H1 (cell line): ENCODE measurements around the gene ELOVL3. TPM values are rescaled to one million over a fixed set of nuclear protein-coding genes. Genes with fewer than 3 reads are reported as not detected.
A peak's percentile ranks its signal among the peaks of the same experiment; 100 is the strongest.

Experiments
- BCL11A ChIP-seq, 2 experiments: IDR thresholded peaks; one replicate each; pipeline ENCODE4 v1.6.1; 2011; ENCODE audit warnings: low read depth in 2 of 2, low read length in 2 of 2, mild to moderate bottlenecking in 2 of 2
- BRCA1 ChIP-seq: IDR thresholded peaks from 2 replicates; pipeline ENCODE4 v1.6.1; 2012; ENCODE audit warnings: low read depth, low read length, improper control_type of control experiment
- CTBP2 ChIP-seq: IDR thresholded peaks from 2 replicates; pipeline ENCODE4 v1.7.0; 2011; ENCODE audit warnings: borderline replicate concordance, mild to moderate bottlenecking, moderate library complexity, mixed read lengths, low read length; ENCODE audit not compliant: insufficient read depth, insufficient read length
- KDM4A ChIP-seq: IDR thresholded peaks from one replicate; pipeline ENCODE4 v1.7.1; 2012; ENCODE audit warnings: low read depth, mild to moderate bottlenecking, moderate library complexity, low read length, inconsistent platforms; ENCODE audit not compliant: severe bottlenecking
- KDM5A ChIP-seq: fragments of 200-600 bp; IDR thresholded peaks from 2 replicates; pipeline ENCODE4 v1.7.1; 2012; ENCODE audit warnings: mild to moderate bottlenecking, low read length, inconsistent platforms, mixed read lengths
- MAFK ChIP-seq: IDR thresholded peaks from 2 replicates; pipeline ENCODE4 v1.6.1; 2012; ENCODE audit warnings: low read depth, mild to moderate bottlenecking, improper control_type of control experiment, low read length
- PHF8 ChIP-seq: fragments of 200-600 bp; sonication (generic); conservative IDR thresholded peaks from 2 replicates; pipeline ENCODE4 v1.7.1; 2012; ENCODE audit warnings: low read depth, mild to moderate bottlenecking, inconsistent platforms, low read length, moderate library complexity
- POU5F1 ChIP-seq: IDR thresholded peaks from 2 replicates; pipeline ENCODE4 v1.6.1; 2011; ENCODE audit warnings: low read depth, mild to moderate bottlenecking, low read length, moderate library complexity
- RNF2 ChIP-seq: fragments of 200-900, 300-1000 bp; sonication (generic); IDR thresholded peaks from 2 replicates; pipeline ENCODE4 v1.7.1; 2016; ENCODE audit warnings: borderline replicate concordance, low read depth, mild to moderate bottlenecking, antibody characterized with exemption, low read length; ENCODE audit not compliant: poor library complexity, severe bottlenecking; ENCODE audit errors: missing control alignments
- SUZ12 ChIP-seq: fragments of 200-600 bp; sonication (generic); IDR thresholded peaks from 2 replicates; pipeline ENCODE4 v1.6.1; 2012; ENCODE audit warnings: mild to moderate bottlenecking, inconsistent platforms, low read length, moderate library complexity, mixed read lengths
- YY1 ChIP-seq: IDR thresholded peaks from 2 replicates; pipeline ENCODE4 v1.6.1; 2011; ENCODE audit warnings: low read depth, mild to moderate bottlenecking, low read length
- polyA plus RNA-seq, 7 experiments: library from polyadenylated mRNA; depleted of rRNA in 3 of 7; stranded (reverse) in 5 of 7; unstranded in 2 of 7; fragments of >200 nt in 5 of 7; fragments of 200-250 nt in 2 of 7; gene quantifications; 1 replicate in 5 of 7; 2 replicates in 1 of 7; 4 replicates in 1 of 7; pipeline versions ENCODE4 v1.2.1 to v1.2.3, GENCODE V29; 2011 to 2013; ENCODE audit warnings: missing spikeins in 2 of 7, mixed read lengths in 2 of 7
- total RNA-seq: library from RNA; stranded (reverse); fragmentation: NEBNext Ultra II Directional; extraction: Animal tissue kit (Norgen Biotek cat#: 25700); gene quantifications from 2 replicates; pipeline ENCODE4 v1.2.1, GENCODE V29; 2021
- TF ChIP-seq, protein P1 (sequence below): IDR thresholded peaks from 2 replicates; pipeline ENCODE4 v1.6.1; 2011; ENCODE audit warnings: low read length, improper control_type of control experiment
- TF ChIP-seq, protein P2 (sequence below): IDR thresholded peaks from 2 replicates; pipeline ENCODE4 v1.6.1; 2012; ENCODE audit warnings: low read length, inconsistent platforms
- TF ChIP-seq, protein P3 (sequence below): IDR thresholded peaks from 2 replicates; pipeline ENCODE4 v1.6.1; 2011; ENCODE audit warnings: low read depth, mild to moderate bottlenecking, low read length; ENCODE audit not compliant: insufficient read depth
- TF ChIP-seq, protein P4 (sequence below), 3 experiments: IDR thresholded peaks; 1 replicate in 2 of 3; 2 replicates in 1 of 3; pipeline versions ENCODE4 v1.5.1 to v1.6.1; 2011; ENCODE audit warnings: low read length in 3 of 3, mild to moderate bottlenecking in 3 of 3, inconsistent platforms in 2 of 3, low read depth in 1 of 3, moderate library complexity in 1 of 3; ENCODE audit not compliant: insufficient read depth in 1 of 3; ENCODE audit errors: control extremely low read depth in 1 of 3

Gene ELOVL3
- total and polyA plus RNA-seq, 2 of the 8 experiments (the other 6 are each of a cell fraction or from before 2014, with no cell fraction given): 0.27 TPM; not detected in 1

DNA sequence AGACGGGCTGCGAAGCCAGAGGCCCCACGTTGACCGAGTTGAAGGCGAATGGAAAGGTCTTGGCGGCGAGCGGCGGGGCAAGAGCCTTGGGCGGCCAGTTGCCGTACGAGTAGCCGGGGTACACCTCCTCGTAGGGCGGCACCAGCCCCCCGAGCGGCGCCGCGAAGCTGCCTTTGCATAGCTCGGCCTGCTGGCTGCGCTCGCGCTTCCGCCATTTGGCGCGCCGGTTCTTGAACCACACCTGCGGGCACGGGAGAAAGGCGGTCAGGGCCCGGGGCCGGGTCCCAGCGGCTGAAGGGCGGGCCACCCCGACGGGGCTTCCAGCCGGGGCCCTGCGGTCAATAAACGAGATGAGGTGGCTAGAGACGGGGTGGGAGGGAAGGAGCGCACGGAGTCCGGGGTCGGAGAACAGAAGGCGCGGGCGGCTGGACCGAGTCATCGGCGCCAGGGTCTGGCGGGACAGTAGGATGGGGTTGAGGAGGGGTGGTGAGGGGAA is 4.8 kb downstream of the ELOVL3 start (continued):
- TF ChIP-seq PHF8: no peak
- TF ChIP-seq, protein P1, sequence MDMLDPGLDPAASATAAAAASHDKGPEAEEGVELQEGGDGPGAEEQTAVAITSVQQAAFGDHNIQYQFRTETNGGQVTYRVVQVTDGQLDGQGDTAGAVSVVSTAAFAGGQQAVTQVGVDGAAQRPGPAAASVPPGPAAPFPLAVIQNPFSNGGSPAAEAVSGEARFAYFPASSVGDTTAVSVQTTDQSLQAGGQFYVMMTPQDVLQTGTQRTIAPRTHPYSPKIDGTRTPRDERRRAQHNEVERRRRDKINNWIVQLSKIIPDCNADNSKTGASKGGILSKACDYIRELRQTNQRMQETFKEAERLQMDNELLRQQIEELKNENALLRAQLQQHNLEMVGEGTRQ: no peak
- TF ChIP-seq, protein P2, sequence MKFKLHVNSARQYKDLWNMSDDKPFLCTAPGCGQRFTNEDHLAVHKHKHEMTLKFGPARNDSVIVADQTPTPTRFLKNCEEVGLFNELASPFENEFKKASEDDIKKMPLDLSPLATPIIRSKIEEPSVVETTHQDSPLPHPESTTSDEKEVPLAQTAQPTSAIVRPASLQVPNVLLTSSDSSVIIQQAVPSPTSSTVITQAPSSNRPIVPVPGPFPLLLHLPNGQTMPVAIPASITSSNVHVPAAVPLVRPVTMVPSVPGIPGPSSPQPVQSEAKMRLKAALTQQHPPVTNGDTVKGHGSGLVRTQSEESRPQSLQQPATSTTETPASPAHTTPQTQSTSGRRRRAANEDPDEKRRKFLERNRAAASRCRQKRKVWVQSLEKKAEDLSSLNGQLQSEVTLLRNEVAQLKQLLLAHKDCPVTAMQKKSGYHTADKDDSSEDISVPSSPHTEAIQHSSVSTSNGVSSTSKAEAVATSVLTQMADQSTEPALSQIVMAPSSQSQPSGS: no peak
- TF ChIP-seq POU5F1: no peak
- TF ChIP-seq CTBP2: no peak
- no peak for TF ChIP-seq MAFK
- TF ChIP-seq SUZ12: peak; percentile 64
- TF ChIP-seq, protein P3, sequence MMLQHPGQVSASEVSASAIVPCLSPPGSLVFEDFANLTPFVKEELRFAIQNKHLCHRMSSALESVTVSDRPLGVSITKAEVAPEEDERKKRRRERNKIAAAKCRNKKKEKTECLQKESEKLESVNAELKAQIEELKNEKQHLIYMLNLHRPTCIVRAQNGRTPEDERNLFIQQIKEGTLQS: no peak
- no peak for TF ChIP-seq BRCA1
- TF ChIP-seq RNF2: no peak
- no peak for TF ChIP-seq BCL11A (IDR thresholded peaks at IDR 0.05; ENCODE audit: low read depth in 2 of 2, low read length in 2 of 2)
- TF ChIP-seq KDM4A: peak; percentile 78
- TF ChIP-seq KDM5A: no peak
- TF ChIP-seq, protein P4, sequence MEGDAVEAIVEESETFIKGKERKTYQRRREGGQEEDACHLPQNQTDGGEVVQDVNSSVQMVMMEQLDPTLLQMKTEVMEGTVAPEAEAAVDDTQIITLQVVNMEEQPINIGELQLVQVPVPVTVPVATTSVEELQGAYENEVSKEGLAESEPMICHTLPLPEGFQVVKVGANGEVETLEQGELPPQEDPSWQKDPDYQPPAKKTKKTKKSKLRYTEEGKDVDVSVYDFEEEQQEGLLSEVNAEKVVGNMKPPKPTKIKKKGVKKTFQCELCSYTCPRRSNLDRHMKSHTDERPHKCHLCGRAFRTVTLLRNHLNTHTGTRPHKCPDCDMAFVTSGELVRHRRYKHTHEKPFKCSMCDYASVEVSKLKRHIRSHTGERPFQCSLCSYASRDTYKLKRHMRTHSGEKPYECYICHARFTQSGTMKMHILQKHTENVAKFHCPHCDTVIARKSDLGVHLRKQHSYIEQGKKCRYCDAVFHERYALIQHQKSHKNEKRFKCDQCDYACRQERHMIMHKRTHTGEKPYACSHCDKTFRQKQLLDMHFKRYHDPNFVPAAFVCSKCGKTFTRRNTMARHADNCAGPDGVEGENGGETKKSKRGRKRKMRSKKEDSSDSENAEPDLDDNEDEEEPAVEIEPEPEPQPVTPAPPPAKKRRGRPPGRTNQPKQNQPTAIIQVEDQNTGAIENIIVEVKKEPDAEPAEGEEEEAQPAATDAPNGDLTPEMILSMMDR (IDR thresholded peaks at IDR 0.05; ENCODE audit: control extremely low read depth in 1 of 3, insufficient read depth in 1 of 3, low read depth in 1 of 3, low read length in 3 of 3): peak; percentile 46 to 66 (median 56)
- peak; percentile 74; the same call in 1 of the 2 replicates for TF ChIP-seq YY1
